Measurements from ENCODE around the gene TFCP2L1. TPM values are rescaled to one million over a fixed set of nuclear protein-coding genes. Genes with fewer than 3 reads are reported as not detected.

TFCP2L1 gene
- total RNA-seq, 1 donor from 2014 or later = 1.2 TPM

GRCh38 chr2:121172456-121172855, 112.5 kb downstream of the TFCP2L1 start:
- DNase-seq (ENCODE audit: low spot score) = no peak

GRCh38 chr2:121171625-121172119, 113.3 kb downstream of the TFCP2L1 start:
- no peak for DNase-seq (ENCODE audit: low spot score)

GRCh38 chr2:121170577-121170976, 114.4 kb downstream of the TFCP2L1 start:
- no peak for DNase-seq (ENCODE audit: low spot score)

GRCh38 chr2:121167411-121167810, 117.6 kb downstream of the TFCP2L1 start:
- no peak for DNase-seq (ENCODE audit: low spot score)

Other genes with a start within 250 kb of the TFCP2L1 start
- not detected for gene RNU4ATAC, start 245.7 kb upstream of the TFCP2L1 start, total RNA-seq (ENCODE audit: insufficient read depth, low replicate concordance)

Measured in umbilical cord (tissue), 2 donors.